GM04503 (cell line): Measurements from ENCODE around the gene DAPK1.

Experiments used
- DNase-seq: peaks from one replicate; pipeline ENCODE4 v3.0.0-alpha.2; 2012; ENCODE audit warnings: low read depth

Gene DAPK1

DNA sequence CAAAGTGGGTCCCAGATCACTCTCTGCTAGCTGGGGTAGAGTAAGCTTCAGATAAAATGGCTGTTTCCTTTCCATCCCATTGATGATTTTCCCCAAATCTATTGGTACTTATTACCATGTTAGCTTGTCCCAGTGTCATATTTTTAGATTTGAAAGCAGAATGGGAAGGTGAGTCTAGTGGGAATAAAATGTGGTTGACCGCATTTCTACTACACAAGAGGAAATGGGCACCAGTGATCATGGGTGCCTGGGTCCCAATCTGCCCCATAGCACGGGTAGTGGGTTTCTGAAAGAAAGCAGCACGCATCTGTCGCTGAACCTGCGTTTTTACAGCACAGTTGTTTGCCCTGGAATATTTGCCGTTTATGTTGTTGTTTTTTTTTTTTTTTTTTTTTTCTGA is 20.1 kb downstream of the DAPK1 start:
- no peak for DNase-seq

GRCh38 chr9:87518702-87519335 is 21.2 kb downstream of the DAPK1 start:
- DNase-seq = no peak

- DNase-seq = no peak
Observed at GRCh38 chr9:87519461-87519860, 21.8 kb downstream of the DAPK1 start.

- DNase-seq = no peak
Observed at GRCh38 chr9:87520172-87520683, 22.6 kb downstream of the DAPK1 start.

GRCh38 chr9:87521834-87522233 is 24.2 kb downstream of the DAPK1 start:
- DNase-seq = no peak

GRCh38 chr9:87524061-87524460 is 26.4 kb downstream of the DAPK1 start:
- no peak for DNase-seq

- no peak for DNase-seq
Observed at GRCh38 chr9:87525546-87526303, 28.1 kb downstream of the DAPK1 start.

- no peak for DNase-seq
Observed at GRCh38 chr9:87527211-87527916, 29.7 kb downstream of the DAPK1 start.

GRCh38 chr9:87528969-87529368 is 31.3 kb downstream of the DAPK1 start:
- no peak for DNase-seq

- no peak for DNase-seq
Observed at GRCh38 chr9:87529671-87530070, 32.0 kb downstream of the DAPK1 start.

DNA sequence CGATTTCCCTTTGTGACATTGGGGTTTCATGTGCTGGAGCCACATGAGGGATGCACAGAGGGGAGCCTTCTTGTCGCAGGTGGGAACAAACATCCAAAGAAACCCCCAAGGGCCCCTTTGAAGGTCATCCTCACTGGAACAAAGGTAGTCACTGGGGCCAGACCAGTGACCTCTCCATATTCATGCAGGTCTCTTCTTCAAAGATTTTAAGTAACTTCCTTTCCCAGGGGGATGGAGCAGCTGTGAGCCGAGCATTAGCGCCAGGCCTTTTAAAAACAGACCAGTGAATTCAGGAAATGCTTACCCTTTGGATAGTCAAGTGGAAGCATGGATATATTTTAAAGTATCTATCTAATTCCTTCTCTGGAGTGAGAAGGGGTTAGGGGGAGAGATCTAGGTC is 33.0 kb downstream of the DAPK1 start:
- no peak for DNase-seq

DNA sequence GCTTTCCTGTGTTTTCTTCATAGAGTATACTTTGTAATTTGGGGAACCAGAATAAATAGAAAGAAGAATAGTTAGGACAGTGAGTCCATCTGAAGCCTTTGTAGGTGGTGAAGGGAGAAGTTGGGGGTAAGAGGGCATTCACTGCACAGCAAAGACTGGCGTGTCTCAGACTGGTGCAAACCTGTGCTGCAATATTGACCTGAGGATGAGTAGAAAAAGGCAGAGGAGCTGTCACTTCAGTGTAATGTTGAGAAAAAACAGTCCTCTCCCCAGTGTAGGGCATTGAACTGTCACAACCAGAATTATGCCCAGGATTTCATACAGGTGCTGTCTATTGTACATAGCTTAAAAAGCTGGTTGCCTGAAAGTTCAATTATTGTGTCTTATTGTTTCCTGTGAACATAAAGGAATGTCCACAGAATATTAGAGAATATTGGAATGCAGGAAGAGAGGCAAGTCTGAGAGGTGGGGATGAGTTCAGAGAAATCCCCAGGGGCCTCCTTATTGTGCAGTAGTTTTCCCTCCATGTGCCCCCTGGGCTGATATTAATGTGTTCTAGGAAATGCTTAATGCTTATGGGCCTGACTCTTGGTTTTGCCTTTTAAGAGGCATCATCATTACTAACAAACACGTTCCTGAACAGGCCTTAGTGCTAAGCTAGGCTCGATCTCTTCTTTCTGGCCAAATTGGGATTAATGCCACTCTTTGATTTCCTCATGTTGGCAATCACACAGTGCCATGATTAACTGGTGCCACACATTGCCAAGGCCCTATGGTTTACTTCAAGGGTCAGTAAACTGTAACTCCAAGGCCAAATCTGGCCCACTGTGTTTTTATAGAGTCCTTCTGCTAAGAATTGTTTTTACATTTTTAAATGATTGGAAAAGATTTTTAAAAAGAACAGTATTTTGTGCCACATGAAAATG is 34.0 kb downstream of the DAPK1 start:
- no peak for DNase-seq

GRCh38 chr9:87533271-87533670 is 35.6 kb downstream of the DAPK1 start:
- no peak for DNase-seq

DNA sequence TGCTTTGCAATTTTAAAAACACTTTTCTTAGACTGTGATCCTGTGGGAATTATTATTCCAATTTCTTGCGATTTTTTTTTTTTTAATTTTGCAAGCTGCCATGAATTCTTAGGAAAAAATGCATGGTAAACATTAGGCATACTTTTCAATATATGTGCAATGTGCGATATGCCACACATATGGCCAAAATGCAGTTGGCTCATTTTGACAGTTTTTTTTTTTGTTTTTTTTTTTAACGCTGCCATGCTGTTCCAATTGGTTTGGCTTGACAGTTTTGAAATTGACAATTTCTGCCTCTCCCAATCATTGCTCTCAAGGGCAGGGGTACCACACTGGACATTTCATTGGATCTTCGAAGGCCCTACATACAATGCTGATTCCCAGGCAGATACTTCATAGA is 36.4 kb downstream of the DAPK1 start:
- DNase-seq = no peak

- DNase-seq = no peak
Observed at GRCh38 chr9:87534957-87535356, 37.3 kb downstream of the DAPK1 start.

- DNase-seq = no peak
Observed at GRCh38 chr9:87535817-87536539, 38.3 kb downstream of the DAPK1 start.

DNA sequence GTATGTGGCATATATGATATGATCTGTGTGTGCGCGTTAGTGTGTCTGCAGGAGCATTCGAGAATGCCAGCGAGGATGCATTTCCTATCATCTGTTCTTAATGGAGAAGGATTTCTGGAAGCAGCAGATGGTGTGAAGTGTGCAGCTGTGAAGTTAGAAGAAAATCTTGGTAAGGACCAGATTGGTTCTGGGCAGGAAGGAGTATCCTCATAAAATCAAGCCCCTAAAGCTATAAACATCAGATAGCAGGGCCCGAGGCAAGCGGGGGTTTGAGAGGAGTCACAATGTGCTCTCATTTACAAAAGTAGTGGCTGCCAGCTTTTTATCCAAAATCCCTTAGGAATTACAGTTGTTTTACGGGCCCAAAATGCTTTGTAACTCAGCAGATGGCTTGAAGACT is 40.0 kb downstream of the DAPK1 start:
- no peak for DNase-seq

GRCh38 chr9:87540444-87541105 is 42.9 kb downstream of the DAPK1 start:
- DNase-seq = no peak

DNA sequence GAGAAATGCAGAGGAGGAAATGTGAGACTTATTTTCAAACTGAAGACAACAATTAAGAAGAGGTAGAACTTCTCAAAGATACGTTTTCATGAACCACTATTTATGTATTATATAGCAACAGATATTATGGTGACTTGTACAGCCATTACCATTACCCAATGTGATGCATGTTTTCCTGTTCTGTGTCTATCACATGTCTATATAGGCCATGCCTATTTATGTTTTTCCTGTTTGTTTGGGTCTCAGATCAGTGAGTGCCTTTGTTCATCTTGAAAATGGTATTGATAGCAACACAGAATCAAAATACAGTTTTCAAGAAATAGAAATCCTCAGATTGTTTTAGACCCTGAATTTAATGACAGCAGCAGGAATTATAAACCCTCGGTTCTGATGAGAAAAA is 44.0 kb downstream of the DAPK1 start:
- no peak for DNase-seq

DNA sequence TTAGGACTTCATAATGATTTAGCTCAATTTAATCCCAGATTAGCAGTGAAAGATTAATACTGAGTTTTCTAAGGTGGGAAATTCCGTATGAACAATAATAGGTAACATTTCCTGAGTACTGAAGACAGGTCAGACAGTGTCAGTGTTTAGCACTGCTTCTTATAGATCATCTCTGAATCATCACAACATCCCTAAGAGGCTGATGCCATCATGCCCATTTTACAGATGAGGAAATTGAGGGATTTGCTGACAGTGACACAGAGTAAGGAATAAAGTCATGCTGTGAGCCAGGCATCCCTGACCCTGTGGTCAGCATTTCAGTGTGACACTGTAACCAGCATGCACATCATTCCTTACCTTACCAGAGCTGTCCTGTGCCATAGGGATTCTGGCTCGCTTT is 44.5 kb downstream of the DAPK1 start:
- DNase-seq = no peak

DNA sequence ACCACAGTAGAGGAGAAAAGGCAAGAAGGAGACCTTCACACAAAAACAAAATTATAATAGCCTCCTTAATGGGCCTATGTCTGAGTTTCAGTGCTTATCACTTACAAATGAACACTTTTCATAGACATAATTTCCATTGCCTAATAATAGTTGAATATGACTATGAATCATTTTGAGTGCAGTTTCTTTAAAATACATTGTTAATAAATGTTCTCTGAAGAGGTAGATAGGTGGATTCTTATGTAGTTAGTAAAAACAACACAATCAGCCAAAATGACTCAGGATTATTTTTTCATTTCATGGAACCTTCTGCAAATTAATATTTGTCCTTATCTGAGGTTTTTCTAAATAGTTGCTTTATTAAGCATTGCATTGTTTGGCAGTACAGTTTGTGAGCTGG is 45.6 kb downstream of the DAPK1 start:
- DNase-seq = no peak
